ENCODE results near the gene LYSET.

DNA sequence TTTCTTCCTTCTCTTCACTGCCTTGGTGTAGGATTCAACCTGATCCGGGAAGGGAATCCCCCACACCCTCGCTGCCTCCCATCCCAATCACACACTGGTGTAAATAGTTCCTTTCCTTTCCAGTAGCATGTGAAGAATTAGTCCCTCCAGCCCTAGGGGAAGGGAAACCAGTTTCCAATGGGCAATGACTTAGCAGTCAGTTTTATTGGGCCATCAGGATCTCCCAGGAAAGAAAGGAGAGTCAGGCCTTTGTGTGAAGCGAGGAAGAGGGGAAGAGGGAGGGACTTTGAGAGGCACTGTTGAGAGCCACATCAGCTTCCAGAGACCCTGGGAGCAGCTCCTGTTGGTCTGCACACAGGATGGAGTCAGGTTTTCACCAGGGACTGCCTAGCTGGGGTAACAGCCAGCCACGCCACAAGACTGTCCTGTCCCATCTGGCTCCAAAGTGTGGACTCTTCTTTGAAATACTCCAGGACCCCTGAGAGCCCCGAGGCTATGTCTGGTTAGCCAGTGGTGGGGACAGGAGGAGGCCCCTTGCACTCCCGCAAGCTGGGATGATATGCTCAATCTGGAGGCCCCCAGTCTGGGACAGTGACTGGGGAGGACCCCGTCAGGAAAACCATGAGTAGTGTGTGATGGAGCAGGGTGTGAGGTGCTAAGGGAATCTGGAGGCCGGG is 28.3 kb upstream of the LYSET start:
- TF ChIP-seq, protein P1, sequence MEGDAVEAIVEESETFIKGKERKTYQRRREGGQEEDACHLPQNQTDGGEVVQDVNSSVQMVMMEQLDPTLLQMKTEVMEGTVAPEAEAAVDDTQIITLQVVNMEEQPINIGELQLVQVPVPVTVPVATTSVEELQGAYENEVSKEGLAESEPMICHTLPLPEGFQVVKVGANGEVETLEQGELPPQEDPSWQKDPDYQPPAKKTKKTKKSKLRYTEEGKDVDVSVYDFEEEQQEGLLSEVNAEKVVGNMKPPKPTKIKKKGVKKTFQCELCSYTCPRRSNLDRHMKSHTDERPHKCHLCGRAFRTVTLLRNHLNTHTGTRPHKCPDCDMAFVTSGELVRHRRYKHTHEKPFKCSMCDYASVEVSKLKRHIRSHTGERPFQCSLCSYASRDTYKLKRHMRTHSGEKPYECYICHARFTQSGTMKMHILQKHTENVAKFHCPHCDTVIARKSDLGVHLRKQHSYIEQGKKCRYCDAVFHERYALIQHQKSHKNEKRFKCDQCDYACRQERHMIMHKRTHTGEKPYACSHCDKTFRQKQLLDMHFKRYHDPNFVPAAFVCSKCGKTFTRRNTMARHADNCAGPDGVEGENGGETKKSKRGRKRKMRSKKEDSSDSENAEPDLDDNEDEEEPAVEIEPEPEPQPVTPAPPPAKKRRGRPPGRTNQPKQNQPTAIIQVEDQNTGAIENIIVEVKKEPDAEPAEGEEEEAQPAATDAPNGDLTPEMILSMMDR (conservative IDR thresholded peaks at IDR 0.05) = no peak
- no peak for TF ChIP-seq EZH2 (IDR thresholded peaks at IDR 0.05; ENCODE audit: low read depth)

Measured in PC-9 (cell line).